ENCODE measurements around the gene PHYHD1. TPM values are rescaled to one million over a fixed set of nuclear protein-coding genes. Genes with fewer than 3 reads are reported as not detected.

Gene PHYHD1
- total RNA-seq, 1 experiment from 2014 or later: 18.0 TPM

- H2BK120ac ChIP-seq (ENCODE audit: low read depth, low read length, poor library complexity, severe bottlenecking): no peak overlapping the region
- H3K56ac ChIP-seq (ENCODE audit: insufficient read length, low read depth, low read length): no peak overlapping the region
- no peak overlapping the region for H3K27ac ChIP-seq (ENCODE audit: insufficient read length, low read depth, low read length)
- H2AFZ ChIP-seq (ENCODE audit: low read length): no peak overlapping the region
- H2AK5ac ChIP-seq (ENCODE audit: insufficient read length, low read length): no peak overlapping the region
- H4K5ac ChIP-seq (ENCODE audit: insufficient read length, low read depth, low read length): no peak overlapping the region
- H2BK15ac ChIP-seq (ENCODE audit: low read depth, low read length): no peak overlapping the region
- no peak overlapping the region for H3K23ac ChIP-seq (ENCODE audit: insufficient read length, low read depth, low read length)
- no peak overlapping the region for H2BK12ac ChIP-seq (ENCODE audit: insufficient read length, low read depth, low read length)
- Mint-ChIP-seq H3K4me1 (no peaks in the 10 kb centered on the region), H3K27me3 (ENCODE audit: low read depth) (no peaks in the 10 kb centered on the region), H3K9me3 (no peaks in the 10 kb centered on the region), H3K4me3 (no peak overlapping the region), H3K27ac (no peak overlapping the region), H3K36me3 (ENCODE audit: insufficient read depth in 1 of 3, low read depth in 3 of 3) (peaks cover 26 to 71% (median 60%) of the 10 kb centered on the region in 3 experiments; a peak in 6 of 7 replicates)
- H3K4ac ChIP-seq (ENCODE audit: low read depth, low read length): no peak overlapping the region
- no peaks in the 10 kb centered on the region for H4K20me1 ChIP-seq (ENCODE audit: control insufficient read depth, insufficient read depth, insufficient read length)
- no CpG with 5 or more reads among the region's 5 CpGs for WGBS (ENCODE audit: extremely low coverage, insufficient read length, low lambda C conversion rate)
- no peaks in the 10 kb centered on the region for H3K27me3 ChIP-seq (ENCODE audit: insufficient read depth, low read length)
- DNase-seq: no peak
- no peaks in the 10 kb centered on the region for H3K79me2 ChIP-seq (ENCODE audit: insufficient read depth, low read length)
- H3T11ph ChIP-seq (ENCODE audit: low read length): no peak overlapping the region
- no peak overlapping the region for H2BK5ac ChIP-seq (ENCODE audit: insufficient read length, low read length)
- no peak for TF ChIP-seq CTCF (conservative IDR thresholded peaks at IDR 0.05)
- H3K23me2 ChIP-seq (ENCODE audit: insufficient read length, low read depth, low read length, poor library complexity, severe bottlenecking): no peaks in the 10 kb centered on the region
- H3K79me1 ChIP-seq (ENCODE audit: insufficient read depth, low read depth, low read length, poor library complexity, severe bottlenecking): no peaks in the 10 kb centered on the region
- no peak overlapping the region for H3K18ac ChIP-seq (ENCODE audit: insufficient read length, low read depth, low read length)
- H4K91ac ChIP-seq (ENCODE audit: insufficient read length, low read depth, low read length): no peak overlapping the region
- no peaks in the 10 kb centered on the region for H3K4me1 ChIP-seq (ENCODE audit: insufficient read depth, low read length)
- H2BK20ac ChIP-seq (ENCODE audit: low read depth, low read length, poor library complexity, severe bottlenecking): no peak overlapping the region
- no peaks in the 10 kb centered on the region for H3K9me3 ChIP-seq (ENCODE audit: control insufficient read depth, low read depth, low read length)
- H3K14ac ChIP-seq (ENCODE audit: insufficient read depth, low read length): no peak overlapping the region
- no peak overlapping the region for H4K8ac ChIP-seq (replicated peaks; ENCODE audit: insufficient read length, low read depth, low read length)
- H3K9ac ChIP-seq (ENCODE audit: extremely low read depth, insufficient read length, low read length): no peak overlapping the region
- H3K4me2 ChIP-seq (ENCODE audit: insufficient read depth, insufficient read length, low read length): no peak overlapping the region
These were observed 48.7 kb downstream of the PHYHD1 start for GRCh38 chr9:128969491-128969890.
